HepG2 (cell line): ENCODE data around the gene CDK7. TPM values are rescaled to one million over a fixed set of nuclear protein-coding genes. Genes with fewer than 3 reads are reported as not detected.

ENCODE experiments used
- CTCF ChIP-seq: sonication (generic); formaldehyde crosslinking; IDR thresholded peaks from 2 replicates; pipeline ENCODE4 v1.5.0; 2020; ENCODE audit warnings: mild to moderate bottlenecking, missing genetic modification reagents, moderate library complexity
- IRF2 ChIP-seq: IDR thresholded peaks from 2 replicates; pipeline ENCODE4 v1.6.1; 2018; ENCODE audit warnings: missing genetic modification reagents, missing compliant biosample characterization
- KDM3A ChIP-seq: IDR thresholded peaks from 2 replicates; pipeline ENCODE4 v1.6.1; 2018; ENCODE audit warnings: low read depth, missing compliant biosample characterization
- MAX ChIP-seq: IDR thresholded peaks from 2 replicates; pipeline ENCODE4 v1.6.1; 2012; ENCODE audit warnings: inconsistent platforms
- MBNL3 ChIP-seq: fragments of 250-450 bp; sonication (Bioruptor Pico); conservative IDR thresholded peaks from 2 replicates; pipeline ENCODE4 v1.8.0; 2022; ENCODE audit warnings: mild to moderate bottlenecking, inconsistent platforms
- NR2F6 ChIP-seq, 2 experiments: IDR thresholded peaks; 2 replicates each; pipeline ENCODE4 v1.6.1; 2016; ENCODE audit warnings: antibody characterized with exemption in 1 of 2, mild to moderate bottlenecking in 1 of 2
- PLRG1 ChIP-seq: fragments of 450-650 bp; conservative IDR thresholded peaks from 2 replicates; pipeline ENCODE4 v1.6.1; 2016
- RORA ChIP-seq: sonication (generic); formaldehyde crosslinking; IDR thresholded peaks from 2 replicates; pipeline ENCODE4 v1.5.0; 2020; ENCODE audit warnings: mild to moderate bottlenecking, missing genetic modification reagents, moderate library complexity
- SIN3B ChIP-seq: fragments of 150-350 bp; IDR thresholded peaks from 2 replicates; pipeline ENCODE4 v1.6.1; 2014; ENCODE audit warnings: low read length
- TEAD3 ChIP-seq: optimal IDR thresholded peaks from 2 replicates; pipeline ENCODE3; 2016; ENCODE audit warnings: borderline replicate concordance
- THAP11 ChIP-seq: IDR thresholded peaks from 2 replicates; pipeline ENCODE4 v1.6.1; 2016; ENCODE audit warnings: missing biosample characterization, missing genetic modification reagents
- UBTF ChIP-seq: sonication (generic); formaldehyde crosslinking; IDR thresholded peaks from 2 replicates; pipeline ENCODE4 v1.4.0; 2020; ENCODE audit warnings: mild to moderate bottlenecking, missing genetic modification reagents
- ZBTB21 ChIP-seq: sonication (generic); formaldehyde crosslinking; IDR thresholded peaks from 2 replicates; pipeline ENCODE4 v1.4.0; 2020; ENCODE audit warnings: missing genetic modification reagents
- ZNF124 ChIP-seq: sonication (generic); formaldehyde crosslinking; IDR thresholded peaks from 2 replicates; pipeline ENCODE4 v1.4.0; 2020; ENCODE audit warnings: missing genetic modification reagents
- ZNF138 ChIP-seq: sonication (generic); formaldehyde crosslinking; IDR thresholded peaks from 2 replicates; pipeline ENCODE4 v1.5.0; 2020; ENCODE audit warnings: mild to moderate bottlenecking, low read depth, missing genetic modification reagents
- ZNF160 ChIP-seq: sonication (generic); formaldehyde crosslinking; IDR thresholded peaks from 2 replicates; pipeline ENCODE4 v1.8.0; 2022; ENCODE audit warnings: mild to moderate bottlenecking, inconsistent platforms, missing genetic modification reagents
- ZNF367 ChIP-seq: sonication (generic); formaldehyde crosslinking; IDR thresholded peaks from 2 replicates; pipeline ENCODE4 v1.4.0; 2020; ENCODE audit warnings: missing genetic modification reagents, borderline replicate concordance
- ZNF441 ChIP-seq: sonication (generic); formaldehyde crosslinking; IDR thresholded peaks from 2 replicates; pipeline ENCODE4 v1.7.0; 2021; ENCODE audit warnings: missing genetic modification reagents, borderline replicate concordance
- ZNF75D ChIP-seq: sonication (generic); formaldehyde crosslinking; IDR thresholded peaks from 2 replicates; pipeline ENCODE4 v1.8.1; 2023; ENCODE audit warnings: missing genetic modification reagents, mild to moderate bottlenecking, borderline replicate concordance
- ZSCAN25 ChIP-seq: sonication (generic); formaldehyde crosslinking; IDR thresholded peaks from 2 replicates; pipeline ENCODE4 v1.8.0; 2022; ENCODE audit warnings: mild to moderate bottlenecking, missing genetic modification reagents
- polyA plus RNA-seq, 8 experiments: library from polyadenylated mRNA; depleted of rRNA in 3 of 8; stranded (reverse) in 7 of 8; unstranded in 1 of 8; fragments of >200 nt; fragmentation: Illumina TruSeq in 4 of 8; extraction: Trizol in 4 of 8; gene quantifications; 2 replicates each; pipeline versions ENCODE4 v1.2.1 to v1.2.3, GENCODE V29; 2011 to 2016; ENCODE audit warnings: low read depth in 4 of 8, missing spikeins in 1 of 8, mixed read lengths in 1 of 8; ENCODE audit not compliant: insufficient read depth in 1 of 8
- total RNA-seq, 5 experiments: library from RNA; depleted of rRNA; stranded (reverse); fragments of >200 nt; fragmentation: Illumina TruSeq; extraction: Trizol; gene quantifications; 2 replicates each; pipeline ENCODE4 v1.2.3, GENCODE V29; 2016; ENCODE audit warnings: low read depth in 1 of 5
- TF ChIP-seq, protein P1 (sequence below): sonication (generic); formaldehyde crosslinking; IDR thresholded peaks from 2 replicates; pipeline ENCODE4 v1.5.0; 2020; ENCODE audit warnings: mild to moderate bottlenecking, missing genetic modification reagents
- TF ChIP-seq, protein P2 (sequence below): conservative IDR thresholded peaks from 2 replicates; pipeline ENCODE4 v1.6.1; 2018; ENCODE audit warnings: missing genetic modification reagents

CDK7 gene
- total and polyA plus RNA-seq, 2 of the 13 experiments (the other 11 are each of a cell fraction or from before 2014, with no cell fraction given), result 41.2 to 54.9 TPM

GRCh38 chr5:69217548-69218526 is 16.8 kb upstream of the CDK7 start (continued):
- peak; percentile 87 for TF ChIP-seq UBTF (CRISPR knock-in tag)
- peak; percentile 69; the same call in 1 of the 2 replicates for TF ChIP-seq ZNF441
- 0 out of 2 replicates have a peak, but pooled peaks have one; percentile 4 for TF ChIP-seq CTCF
- no peak; the same call in 1 of the 2 replicates for TF ChIP-seq ZNF124 (CRISPR knock-in tag)
- peak; percentile 52; the same call in 1 of the 2 replicates for TF ChIP-seq IRF2 (CRISPR knock-in tag)
- no peak for TF ChIP-seq ZSCAN25 (CRISPR knock-in tag)
- peak; percentile 46 for TF ChIP-seq TEAD3
- no peak for TF ChIP-seq ZBTB21 (CRISPR knock-in tag)
- TF ChIP-seq, protein P1, sequence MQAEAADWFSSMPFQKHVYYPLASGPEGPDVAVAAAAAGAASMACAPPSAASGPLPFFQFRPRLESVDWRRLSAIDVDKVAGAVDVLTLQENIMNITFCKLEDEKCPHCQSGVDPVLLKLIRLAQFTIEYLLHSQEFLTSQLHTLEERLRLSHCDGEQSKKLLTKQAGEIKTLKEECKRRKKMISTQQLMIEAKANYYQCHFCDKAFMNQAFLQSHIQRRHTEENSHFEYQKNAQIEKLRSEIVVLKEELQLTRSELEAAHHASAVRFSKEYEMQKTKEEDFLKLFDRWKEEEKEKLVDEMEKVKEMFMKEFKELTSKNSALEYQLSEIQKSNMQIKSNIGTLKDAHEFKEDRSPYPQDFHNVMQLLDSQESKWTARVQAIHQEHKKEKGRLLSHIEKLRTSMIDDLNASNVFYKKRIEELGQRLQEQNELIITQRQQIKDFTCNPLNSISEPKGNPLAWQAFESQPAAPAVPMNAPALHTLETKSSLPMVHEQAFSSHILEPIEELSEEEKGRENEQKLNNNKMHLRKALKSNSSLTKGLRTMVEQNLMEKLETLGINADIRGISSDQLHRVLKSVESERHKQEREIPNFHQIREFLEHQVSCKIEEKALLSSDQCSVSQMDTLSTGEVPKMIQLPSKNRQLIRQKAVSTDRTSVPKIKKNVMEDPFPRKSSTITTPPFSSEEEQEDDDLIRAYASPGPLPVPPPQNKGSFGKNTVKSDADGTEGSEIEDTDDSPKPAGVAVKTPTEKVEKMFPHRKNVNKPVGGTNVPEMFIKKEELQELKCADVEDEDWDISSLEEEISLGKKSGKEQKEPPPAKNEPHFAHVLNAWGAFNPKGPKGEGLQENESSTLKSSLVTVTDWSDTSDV, result peak; percentile 94
- TF ChIP-seq, protein P2, sequence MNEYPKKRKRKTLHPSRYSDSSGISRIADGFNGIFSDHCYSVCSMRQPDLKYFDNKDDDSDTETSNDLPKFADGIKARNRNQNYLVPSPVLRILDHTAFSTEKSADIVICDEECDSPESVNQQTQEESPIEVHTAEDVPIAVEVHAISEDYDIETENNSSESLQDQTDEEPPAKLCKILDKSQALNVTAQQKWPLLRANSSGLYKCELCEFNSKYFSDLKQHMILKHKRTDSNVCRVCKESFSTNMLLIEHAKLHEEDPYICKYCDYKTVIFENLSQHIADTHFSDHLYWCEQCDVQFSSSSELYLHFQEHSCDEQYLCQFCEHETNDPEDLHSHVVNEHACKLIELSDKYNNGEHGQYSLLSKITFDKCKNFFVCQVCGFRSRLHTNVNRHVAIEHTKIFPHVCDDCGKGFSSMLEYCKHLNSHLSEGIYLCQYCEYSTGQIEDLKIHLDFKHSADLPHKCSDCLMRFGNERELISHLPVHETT (CRISPR knock-in tag), result peak; percentile 70; the same call in 1 of the 2 replicates
- no peak for TF ChIP-seq ZNF367
- no peak for TF ChIP-seq MBNL3
- no peak for TF ChIP-seq SIN3B
- TF ChIP-seq NR2F6 (IDR thresholded peaks at IDR 0.05), result peak; percentile 64
- peak; percentile 80 for TF ChIP-seq NR2F6 (CRISPR knock-in tag; IDR thresholded peaks at IDR 0.05)
- TF ChIP-seq ZNF75D (CRISPR knock-in tag), result no peak
- TF ChIP-seq THAP11 (CRISPR knock-in tag), result peak; percentile 76
- no peak for TF ChIP-seq PLRG1
- peak; percentile 49; the same call in 1 of the 2 replicates for TF ChIP-seq ZNF160 (CRISPR knock-in tag)
- TF ChIP-seq MAX, result peak; percentile 64
- no peak for TF ChIP-seq RORA
- peak; percentile 65; the same call in 1 of the 2 replicates for TF ChIP-seq KDM3A (CRISPR knock-in tag)
- TF ChIP-seq ZNF138 (CRISPR knock-in tag), result no peak
